BE2C (cell line): ENCODE measurements around the gene PPP6R3.

Source experiments
- DNase-seq: peaks from one replicate; pipeline ENCODE4 v3.0.0-alpha.2; 2020
- H3K27me3 ChIP-seq: fragments of 250-450 bp; sonication (Bioruptor Pico); 2 replicates; pipeline ENCODE4 v1.5.1; 2020; ENCODE audit warnings: mild to moderate bottlenecking
- H3K36me3 ChIP-seq: fragments of 250-450 bp; sonication (Bioruptor Pico); 2 replicates; pipeline ENCODE4 v1.5.1; 2020; ENCODE audit warnings: mild to moderate bottlenecking
- H3K4me1 ChIP-seq: fragments of 250-450 bp; sonication (Bioruptor Pico); 2 replicates; pipeline ENCODE4 v1.5.1; 2020
- H3K4me3 ChIP-seq: 2 replicates; pipeline ENCODE4 v1.5.1; 2011; ENCODE audit warnings: low read depth, low read length
- H3K9me3 ChIP-seq: fragments of 250-450 bp; sonication (Bioruptor Pico); 2 replicates; pipeline ENCODE4 v1.5.1; 2020
- CTCF ChIP-seq: IDR thresholded peaks from 2 replicates; pipeline ENCODE4 v1.5.1; 2012; ENCODE audit warnings: mild to moderate bottlenecking, low read depth, low read length

PPP6R3 gene

GRCh38 chr11:68658097-68658496, 197.5 kb downstream of the PPP6R3 start:
- no peaks in the 10 kb centered on the region for H3K9me3 ChIP-seq
- TF ChIP-seq CTCF = no peak
- H3K4me3 ChIP-seq = no peak overlapping the region
- no peak for DNase-seq
- H3K27me3 ChIP-seq = no peaks in the 10 kb centered on the region
- H3K36me3 ChIP-seq = no peaks in the 10 kb centered on the region
- H3K4me1 ChIP-seq = peaks cover 34% of the 10 kb centered on the region

DNA sequence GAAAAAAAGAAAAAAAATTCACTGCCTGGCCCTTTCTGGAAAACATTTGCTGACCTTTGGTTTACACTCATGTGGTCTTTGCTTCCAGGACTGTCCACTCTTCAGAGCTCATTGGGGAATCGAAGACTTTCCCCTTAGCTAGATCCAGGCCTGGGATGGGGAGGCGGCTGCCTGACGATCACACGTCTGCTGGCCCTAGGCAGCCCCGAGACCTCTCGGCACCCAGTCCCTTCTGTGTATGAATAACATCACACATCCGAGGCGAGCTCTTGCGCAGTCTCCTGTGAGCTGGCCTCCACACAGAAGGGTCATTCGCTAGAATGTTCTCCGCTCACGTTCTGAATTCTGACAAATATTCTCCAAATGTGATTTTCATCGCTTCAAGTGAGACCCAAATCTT, 198.1 kb downstream of the PPP6R3 start:
- no peak for TF ChIP-seq CTCF
- peaks cover 4% of the 10 kb centered on the region; the same call in 1 of the 2 replicates for H3K9me3 ChIP-seq
- no peaks in the 10 kb centered on the region for H3K36me3 ChIP-seq

DNA sequence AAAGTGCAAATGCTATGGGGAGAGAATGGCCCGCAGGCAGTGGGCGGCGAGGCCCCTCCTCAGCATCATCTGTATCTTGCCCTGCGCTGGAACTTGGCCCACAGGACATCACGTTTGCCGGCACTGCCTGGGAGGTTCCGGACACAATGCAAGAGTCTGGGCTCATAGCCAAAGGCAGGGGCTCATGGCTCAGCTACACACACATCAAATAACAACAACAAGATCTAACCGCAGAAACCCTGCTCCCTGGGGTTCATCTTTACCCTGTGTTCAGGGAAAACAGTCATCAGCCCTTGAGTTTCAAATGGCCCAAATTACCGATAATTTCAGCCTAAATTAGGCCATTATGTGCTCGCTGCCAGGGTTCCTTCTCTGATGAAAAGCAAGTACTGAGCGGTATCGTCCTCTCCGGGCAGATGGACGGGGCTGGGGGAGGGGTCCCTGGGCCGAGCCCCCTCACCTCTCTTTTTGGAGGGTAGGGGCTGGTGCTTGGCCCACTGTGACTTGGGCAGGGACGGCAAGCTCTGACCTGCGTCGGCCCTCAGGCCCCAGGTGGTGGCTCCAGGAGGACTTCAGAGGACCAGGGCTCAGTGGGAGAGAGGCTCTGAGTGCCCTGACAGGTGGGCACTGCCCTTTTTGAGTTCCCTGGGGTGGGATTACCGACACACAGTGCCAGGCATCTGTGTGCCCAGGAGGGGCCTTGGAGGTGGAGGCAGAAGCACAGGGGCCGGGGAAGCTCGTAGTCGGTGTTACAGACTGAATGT, 198.8 kb downstream of the PPP6R3 start:
- H3K36me3 ChIP-seq = no peaks in the 10 kb centered on the region
- no peaks in the 10 kb centered on the region for H3K27me3 ChIP-seq
- peaks cover 39% of the 10 kb centered on the region for H3K4me1 ChIP-seq
- H3K4me3 ChIP-seq = peak overlapping the region; percentile 0; the same call in 1 of the 2 replicates
- H3K9me3 ChIP-seq = peaks cover 4% of the 10 kb centered on the region; the same call in 1 of the 2 replicates
- no peak for TF ChIP-seq CTCF
- peak; percentile 94 for DNase-seq

More for the DNA sequence above, 198.1 kb downstream of the PPP6R3 start:
- 0 out of 2 replicates have a peak overlapping the region, but pooled peaks have one; percentile 0 for H3K4me3 ChIP-seq
- DNase-seq = no peak
- H3K27me3 ChIP-seq = no peaks in the 10 kb centered on the region
- peaks cover 39% of the 10 kb centered on the region for H3K4me1 ChIP-seq

DNA sequence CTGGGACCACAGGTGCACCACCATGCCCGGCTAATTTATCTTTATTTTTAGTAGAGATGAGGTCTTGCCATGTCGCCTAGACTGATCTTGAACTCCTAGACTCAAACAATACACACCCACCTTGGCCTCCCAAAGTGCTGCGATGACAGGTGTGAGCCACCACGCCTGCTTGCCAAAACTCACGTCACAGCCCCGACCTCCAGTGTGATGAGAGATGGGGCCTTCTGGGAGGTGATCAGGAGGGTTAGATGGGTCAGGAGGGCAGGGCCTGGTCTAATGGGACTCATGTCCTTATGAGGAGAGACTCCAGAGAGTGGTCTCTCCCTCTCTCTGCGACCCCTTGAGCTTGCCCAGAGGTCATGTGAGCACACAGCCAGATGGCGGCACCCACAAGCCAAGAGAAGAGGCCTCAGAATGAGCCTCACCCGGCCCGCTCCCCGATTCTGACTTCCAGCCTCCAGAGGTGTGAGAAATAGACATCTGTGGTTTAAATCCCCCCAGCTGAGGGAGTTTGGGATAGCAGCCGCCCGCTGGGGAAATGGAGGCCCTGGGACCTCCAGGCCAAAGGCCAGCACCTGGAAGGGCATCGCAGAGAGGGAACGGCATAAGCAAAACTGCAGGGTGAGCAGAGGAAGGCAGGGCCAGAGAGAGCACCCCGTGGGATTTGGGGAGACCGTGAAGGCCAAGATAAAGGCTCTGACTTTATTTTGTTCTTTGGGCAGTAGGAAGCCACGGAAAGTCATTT, 199.7 kb downstream of the PPP6R3 start:
- H3K4me3 ChIP-seq = no peak overlapping the region
- DNase-seq = no peak
- peaks cover 39% of the 10 kb centered on the region for H3K4me1 ChIP-seq
- no peaks in the 10 kb centered on the region for H3K27me3 ChIP-seq
- no peak for TF ChIP-seq CTCF
- no peaks in the 10 kb centered on the region for H3K36me3 ChIP-seq
- H3K9me3 ChIP-seq = peaks cover 4% of the 10 kb centered on the region; the same call in 1 of the 2 replicates

- no peaks in the 10 kb centered on the region for H3K27me3 ChIP-seq
- TF ChIP-seq CTCF = no peak
- DNase-seq = no peak
- no peaks in the 10 kb centered on the region for H3K36me3 ChIP-seq
- peaks cover 39% of the 10 kb centered on the region for H3K4me1 ChIP-seq
- H3K4me3 ChIP-seq = no peak overlapping the region
- H3K9me3 ChIP-seq = peaks cover 4% of the 10 kb centered on the region; the same call in 1 of the 2 replicates
Measured at GRCh38 chr11:68661014-68661413, 200.5 kb downstream of the PPP6R3 start.
